A549 (cell line): Measurements from ENCODE around the gene INPP5K.

Experiments
- CBX2 ChIP-seq: fragments of 200-600 bp; sonication (generic); IDR thresholded peaks from 2 replicates; pipeline ENCODE4 v1.6.1; 2016; ENCODE audit warnings: low read depth, mild to moderate bottlenecking, borderline replicate concordance
- CEBPB ChIP-seq, 2 experiments: fragments of >200 bp in 1 of 2; sonication (Bioruptor Twin) in 1 of 2; formaldehyde crosslinking in 1 of 2; IDR thresholded peaks; 2 replicates each; pipeline ENCODE4 v1.6.1; 2012 to 2016
- CHD4 ChIP-seq: fragments of 200-600 bp; sonication (generic); IDR thresholded peaks from 2 replicates; pipeline ENCODE4 v1.6.1; 2016; ENCODE audit warnings: antibody characterized with exemption, mild to moderate bottlenecking, borderline replicate concordance
- CTCF ChIP-seq: fragments of >200 bp; sonication (Bioruptor Twin); formaldehyde crosslinking; IDR thresholded peaks from 3 replicates; pipeline ENCODE4 v1.5.1; 2016
- EP300 ChIP-seq, 2 experiments: fragments of >200 bp; sonication (Bioruptor Twin); formaldehyde crosslinking; IDR thresholded peaks; 2 replicates in 1 of 2; 3 replicates in 1 of 2; pipeline ENCODE4 v1.6.1; 2016 to 2017
- MAZ ChIP-seq: fragments of 150-350 bp; IDR thresholded peaks from 2 replicates; pipeline ENCODE4 v1.6.1; 2014; ENCODE audit warnings: antibody characterized with exemption, low read depth, low read length, borderline replicate concordance
- NPAS2 ChIP-seq: fragments of 250-450 bp; sonication (Bioruptor Pico); IDR thresholded peaks from 2 replicates; pipeline ENCODE4 v1.8.0; 2022; ENCODE audit warnings: mild to moderate bottlenecking, moderate library complexity, borderline replicate concordance
- PHF8 ChIP-seq: fragments of 200-600 bp; sonication (generic); IDR thresholded peaks from 2 replicates; pipeline ENCODE4 v1.6.1; 2016; ENCODE audit warnings: low read depth, mild to moderate bottlenecking, antibody characterized with exemption, moderate library complexity, borderline replicate concordance
- POLR2A ChIP-seq: IDR thresholded peaks from 2 replicates; pipeline ENCODE4 v1.6.1; 2012; ENCODE audit warnings: mild to moderate bottlenecking, low read length
- RAD21 ChIP-seq, 2 experiments: fragments of >200 bp in 1 of 2; sonication (Bioruptor Twin) in 1 of 2; formaldehyde crosslinking in 1 of 2; IDR thresholded peaks in 1 of 2; conservative IDR thresholded peaks in 1 of 2; 2 replicates in 1 of 2; 3 replicates in 1 of 2; pipeline ENCODE4 v1.6.1; 2012 to 2018; ENCODE audit warnings: inconsistent platforms in 1 of 2
- REST ChIP-seq: fragments of 200-600 bp; sonication (generic); IDR thresholded peaks from 2 replicates; pipeline ENCODE4 v1.6.1; 2016; ENCODE audit warnings: antibody characterized with exemption, mild to moderate bottlenecking, moderate library complexity
- RNF2 ChIP-seq: fragments of 200-600 bp; sonication (generic); IDR thresholded peaks from 2 replicates; pipeline ENCODE4 v1.6.1; 2016; ENCODE audit warnings: low read depth, mild to moderate bottlenecking, antibody characterized with exemption, moderate library complexity, borderline replicate concordance
- SREBF2 ChIP-seq: fragments of 450-650 bp; IDR thresholded peaks from 2 replicates; pipeline ENCODE4 v1.6.1; 2014; ENCODE audit warnings: mild to moderate bottlenecking, moderate library complexity
- USF2 ChIP-seq: fragments of 450-650 bp; IDR thresholded peaks from 2 replicates; pipeline ENCODE4 v1.6.1; 2014; ENCODE audit warnings: antibody characterized with exemption

- no peak for TF ChIP-seq CTCF
- TF ChIP-seq MAZ = no peak
- TF ChIP-seq POLR2A = no peak
- no peak for TF ChIP-seq USF2
- TF ChIP-seq CHD4 = no peak
- no peak for TF ChIP-seq NPAS2 (CRISPR knock-in tag)
- no peak for TF ChIP-seq SREBF2
- TF ChIP-seq CEBPB (IDR thresholded peaks at IDR 0.05) = no peak
- TF ChIP-seq REST = no peak
- TF ChIP-seq CBX2 = no peak
- no peak for TF ChIP-seq RAD21 (conservative IDR thresholded peaks at IDR 0.05 in 1 of 2, IDR thresholded peaks at IDR 0.05 in 1 of 2)
- TF ChIP-seq EP300 (IDR thresholded peaks at IDR 0.05) = no peak
- no peak for TF ChIP-seq RNF2
- TF ChIP-seq PHF8 = no peak
These were observed 54.0 kb downstream of the INPP5K start for GRCh38 chr17:1462164-1463112.
